Erythroblast (primary cell): ENCODE measurements around the gene INSYN2B.

Experiments
- GATA1 ChIP-seq: IDR thresholded peaks from 2 replicates; pipeline ENCODE4 v1.6.1; 2011; ENCODE audit warnings: low read depth, mild to moderate bottlenecking, control low read depth, low read length, moderate library complexity
- POLR2A ChIP-seq: IDR thresholded peaks from 2 replicates; pipeline ENCODE4 v1.6.1; 2011; ENCODE audit warnings: mild to moderate bottlenecking, low read length

DNA sequence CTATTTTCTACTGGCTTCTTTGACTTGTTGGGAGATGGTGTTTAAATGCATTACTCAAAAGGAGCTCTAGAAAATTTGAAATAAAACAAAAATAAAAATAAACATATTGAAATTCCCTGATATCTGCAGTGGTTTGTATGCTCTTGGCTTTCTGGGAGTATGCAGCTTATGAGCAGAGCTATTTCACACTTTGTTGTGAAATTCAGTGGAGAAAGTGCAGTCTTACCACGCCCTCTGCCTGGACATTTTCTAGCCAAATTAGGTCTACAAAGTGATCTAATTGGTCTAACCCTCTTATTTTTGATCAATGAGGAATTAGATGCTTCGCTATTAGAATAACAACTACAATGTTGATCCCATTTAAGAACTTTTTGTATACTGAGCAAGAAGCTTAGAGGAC is 66.8 kb downstream of the INSYN2B start:
- no peak for TF ChIP-seq POLR2A
- no peak for TF ChIP-seq GATA1
